Uterus (tissue), 4 donors: ENCODE results near the gene FOXK1. TPM values are rescaled to one million over a fixed set of nuclear protein-coding genes. Genes with fewer than 3 reads are reported as not detected.

Source experiments
- DNase-seq, 2 donors: peaks; one replicate each; pipeline ENCODE4 v3.0.0-alpha.2; 2019 to 2020
- H3K27ac ChIP-seq, 2 donors: fragments of 200-600 bp; sonication (generic); 1 replicate in 1 of 2; 2 replicates in 1 of 2; pipeline ENCODE4 v1.5.1; 2016 to 2018
- H3K27me3 ChIP-seq, 2 donors: fragments of 200-600 bp; sonication (generic); one replicate each; pipeline ENCODE4 v1.5.1; 2018 to 2019; ENCODE audit warnings: control low read depth in 1 of 2
- H3K36me3 ChIP-seq, 2 donors: fragments of 200-600 bp; sonication (generic); one replicate each; pipeline ENCODE4 v1.5.1; 2019; ENCODE audit warnings: control low read depth in 1 of 2
- H3K4me1 ChIP-seq, 2 donors: fragments of 200-600 bp; sonication (generic); one replicate each; pipeline ENCODE4 v1.5.1; 2018 to 2019; ENCODE audit warnings: control low read depth in 1 of 2
- H3K4me3 ChIP-seq, 2 donors: fragments of 200-600 bp; sonication (generic); 1 replicate in 1 of 2; 2 replicates in 1 of 2; pipeline ENCODE4 v1.5.1; 2018 to 2019; ENCODE audit warnings: mild to moderate bottlenecking in 1 of 2
- H3K9me3 ChIP-seq, 2 donors: fragments of 200-600 bp; sonication (generic); one replicate each; pipeline ENCODE4 v1.5.1; 2019; ENCODE audit warnings: control low read depth in 1 of 2
- CTCF ChIP-seq, 4 experiments: fragments of 200-600 bp in 2 of 4; fragments of 450-650 bp in 2 of 4; sonication (generic) in 2 of 4; IDR thresholded peaks; one replicate each; pipeline ENCODE4 v1.5.1; 2016 to 2019; ENCODE audit warnings: antibody characterized with exemption in 4 of 4, mild to moderate bottlenecking in 2 of 4, moderate library complexity in 1 of 4
- POLR2A ChIP-seq, 2 donors: fragments of 450-650 bp; IDR thresholded peaks; one replicate each; pipeline ENCODE4 v1.6.1; 2016; ENCODE audit warnings: antibody characterized with exemption in 2 of 2, mild to moderate bottlenecking in 1 of 2, moderate library complexity in 1 of 2
- intact Hi-C: fragments of 100-400 bp; cut with DNase I; formaldehyde crosslinking; loops from one replicate; pipeline ENCODE4 v1.15.1; 2023; ENCODE audit warnings: low total_unique reads
- total RNA-seq, 4 donors: library from RNA; depleted of rRNA in 3 of 4; stranded (reverse); fragments of >200 nt in 3 of 4; gene quantifications; one replicate each; pipeline versions ENCODE4 v1.1.0 to v1.2.4, GENCODE V29; 2014 to 2023
- donor health status: DM: yes; HTN: yes; CAD: no.

FOXK1 gene
- total RNA-seq, 4 donors from 2014 or later: 9.0 to 64.1 (median 21.5) TPM

DNA sequence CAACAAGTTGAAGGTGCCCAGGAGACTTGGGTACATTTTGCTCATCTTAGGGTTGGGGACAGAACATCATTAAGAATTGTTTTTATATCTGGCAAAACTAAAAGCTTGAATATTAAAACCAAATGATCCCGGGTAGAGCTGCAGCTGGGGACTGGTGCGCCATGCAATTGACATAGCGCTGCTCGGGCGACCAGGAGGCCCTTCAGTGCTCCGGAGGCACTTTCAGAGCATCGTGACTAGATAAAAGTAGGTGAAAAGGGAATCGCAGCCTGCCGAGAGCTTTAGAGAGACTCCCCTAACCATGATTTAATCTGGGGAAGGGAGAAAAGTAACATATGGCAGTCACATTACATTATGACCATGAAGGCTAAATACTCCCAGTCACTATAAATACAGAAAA is 21.4 kb downstream of the FOXK1 start:
- intact Hi-C loops: no loop called here
- DNase-seq: no peak

DNA sequence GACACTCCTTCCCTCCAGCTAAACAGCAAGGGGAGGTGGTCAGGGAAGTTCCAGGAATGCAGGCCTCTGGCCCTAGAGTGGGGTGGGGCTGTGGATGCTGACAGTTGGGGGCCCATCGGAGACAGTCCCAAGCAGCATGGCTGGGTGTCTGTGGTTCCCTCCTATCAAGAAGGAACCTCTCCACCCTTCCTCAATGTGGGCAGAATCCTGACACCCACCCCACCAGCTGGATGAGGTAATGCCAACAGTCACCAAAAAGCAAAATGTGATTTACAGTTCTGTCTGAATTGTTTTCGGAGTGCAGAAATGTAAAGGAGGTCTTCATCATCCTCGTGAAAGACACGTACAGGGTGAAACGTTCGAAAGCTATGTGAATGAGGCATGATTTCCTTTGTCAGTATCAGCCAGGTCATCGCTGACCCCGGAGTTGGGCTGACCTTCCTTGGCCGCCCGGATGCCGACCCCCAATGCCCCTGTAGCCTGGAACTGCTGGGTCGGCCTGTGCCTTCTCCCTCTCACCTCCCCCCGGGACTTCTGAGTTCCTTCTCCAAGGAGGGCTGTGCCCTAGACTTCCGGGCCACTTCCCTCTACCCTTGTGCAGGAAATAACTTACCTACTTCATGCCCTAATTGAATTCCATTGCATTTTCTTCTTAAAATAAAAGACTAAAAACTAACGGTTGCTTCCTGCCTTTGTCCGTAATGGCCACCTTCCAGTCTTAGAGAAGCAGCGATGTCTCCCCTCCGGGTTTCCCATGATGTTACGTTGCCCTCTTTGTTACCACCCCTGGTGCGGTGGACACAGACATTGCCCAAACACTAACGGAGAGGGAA is 24.5 kb downstream of the FOXK1 start:
- peak overlapping the region; percentile 82 to 88 for H3K27ac ChIP-seq
- intact Hi-C loops: no loop called here
- H3K9me3 ChIP-seq: no peaks in the 10 kb centered on the region
- TF ChIP-seq CTCF (IDR thresholded peaks at IDR 0.05) (no peak), POLR2A (IDR thresholded peaks at IDR 0.05) (no peak)
- no peak for DNase-seq
- no peaks in the 10 kb centered on the region for H3K27me3 ChIP-seq
- H3K4me1 ChIP-seq: peaks cover 5 to 12% of the 10 kb centered on the region in 2 donors
- peak overlapping the region in 1 of 2 donors; percentile 2 for H3K4me3 ChIP-seq
- H3K36me3 ChIP-seq: no peaks in the 10 kb centered on the region

More for the DNA sequence above, 21.4 kb downstream of the FOXK1 start:
- Histone ChIP-seq H3K4me1 (peaks cover 5 to 19% of the 10 kb centered on the region in 2 donors), H3K9me3 (no peaks in the 10 kb centered on the region), H3K27ac (peak overlapping the region; percentile 37 to 41), H3K4me3 (no peak overlapping the region), H3K36me3 (no peaks in the 10 kb centered on the region), H3K27me3 (no peaks in the 10 kb centered on the region)
- TF ChIP-seq CTCF (IDR thresholded peaks at IDR 0.05) (no peak), POLR2A (IDR thresholded peaks at IDR 0.05) (no peak)

DNA sequence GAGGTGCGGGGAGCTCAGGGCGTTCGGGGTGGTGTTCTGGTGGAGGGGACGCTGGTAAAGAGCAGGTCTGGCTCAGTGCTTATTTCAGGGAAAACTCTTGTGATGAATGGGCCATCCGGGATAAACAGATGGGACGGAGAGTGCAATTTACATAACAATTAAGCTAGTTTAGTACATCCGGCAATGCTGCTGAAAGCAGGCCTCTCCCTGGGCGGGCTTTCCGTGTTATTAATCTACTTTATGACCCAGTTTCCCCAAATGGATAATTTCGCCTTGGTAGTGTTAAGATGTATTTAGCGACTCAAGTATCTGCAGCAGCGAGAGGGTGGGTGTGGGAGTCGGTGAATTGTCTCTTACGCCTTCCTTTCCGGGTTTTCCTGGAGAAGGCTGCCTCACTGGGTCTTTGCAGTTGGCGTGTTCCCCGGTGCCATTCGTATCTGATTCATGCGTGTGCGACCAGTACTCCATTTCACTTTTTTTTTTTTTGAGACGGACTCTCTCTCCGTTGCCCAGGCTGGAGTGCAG is 25.2 kb downstream of the FOXK1 start:
- Histone ChIP-seq H3K27ac (peak overlapping the region; percentile 82 to 88), H3K4me3 (peak overlapping the region in 1 of 2 donors; percentile 2), H3K36me3 (no peaks in the 10 kb centered on the region), H3K9me3 (no peaks in the 10 kb centered on the region), H3K27me3 (no peaks in the 10 kb centered on the region), H3K4me1 (peaks cover 3 to 12% of the 10 kb centered on the region in 2 donors)
- TF ChIP-seq CTCF (IDR thresholded peaks at IDR 0.05): no peak
- TF ChIP-seq POLR2A (IDR thresholded peaks at IDR 0.05): no peak
- peak in 1 of 2 donors; percentile 47 for DNase-seq
- intact Hi-C loops: no loop called here

DNA sequence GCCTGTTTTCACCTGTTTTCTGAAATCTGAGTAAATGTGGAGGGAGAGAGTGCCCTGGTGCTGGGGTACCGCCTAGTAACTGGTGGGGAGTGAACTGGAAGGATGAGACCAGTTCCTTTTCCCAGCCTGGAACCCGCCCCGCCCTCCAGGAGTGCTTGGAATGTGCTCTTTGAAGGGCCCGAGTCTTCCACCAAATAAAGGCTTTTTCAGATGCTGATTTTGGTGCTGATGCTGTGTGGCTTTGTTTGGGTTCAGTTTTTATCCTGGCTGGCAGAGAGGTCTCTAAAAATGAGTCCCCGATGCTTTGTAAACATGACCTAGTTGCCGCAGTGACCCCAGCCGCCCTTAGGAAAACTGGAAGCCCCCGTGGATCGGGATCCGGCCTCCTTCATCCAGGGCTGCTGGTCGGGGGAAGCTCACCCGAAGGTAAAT is 25.9 kb downstream of the FOXK1 start:
- Histone ChIP-seq H3K36me3 (no peaks in the 10 kb centered on the region), H3K27me3 (no peaks in the 10 kb centered on the region), H3K4me3 (no peak overlapping the region), H3K4me1 (peaks cover 0 to 16% of the 10 kb centered on the region in 2 donors), H3K9me3 (no peaks in the 10 kb centered on the region), H3K27ac (peak overlapping the region; percentile 82 to 88)
- TF ChIP-seq CTCF (IDR thresholded peaks at IDR 0.05): no peak
- intact Hi-C loops: no loop called here
- DNase-seq: no peak

DNA sequence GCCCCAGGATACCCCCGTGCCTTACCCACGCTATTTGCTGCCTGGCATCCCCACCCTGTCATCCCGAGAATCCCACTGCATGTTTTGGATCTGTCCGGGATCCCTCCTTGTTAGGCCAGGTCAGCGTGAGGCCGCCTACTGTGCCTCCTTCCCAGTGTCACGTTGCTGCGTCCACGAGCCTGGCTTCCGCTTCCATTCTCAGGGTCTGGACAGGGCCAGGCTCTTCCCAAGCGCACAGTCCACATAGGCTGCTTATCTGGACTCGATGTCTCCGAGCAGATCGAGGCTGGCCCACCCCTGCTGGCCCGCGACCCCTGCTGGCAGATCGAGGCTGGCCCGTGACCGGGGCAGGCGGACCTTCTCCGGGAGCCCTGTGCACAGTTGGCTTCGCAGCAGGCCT is 27.1 kb downstream of the FOXK1 start:
- intact Hi-C loops: no loop called here
- Histone ChIP-seq H3K27ac (no peak overlapping the region), H3K9me3 (no peaks in the 10 kb centered on the region), H3K4me1 (peaks cover 0 to 16% of the 10 kb centered on the region in 2 donors), H3K4me3 (no peak overlapping the region), H3K36me3 (no peaks in the 10 kb centered on the region), H3K27me3 (no peaks in the 10 kb centered on the region)
- TF ChIP-seq CTCF (IDR thresholded peaks at IDR 0.05) (no peak), POLR2A (IDR thresholded peaks at IDR 0.05) (no peak)
- no peak for DNase-seq
